Astrocyte of the hippocampus (primary cell): Measurements from ENCODE around the gene SLC48A1.

ENCODE experiments used
- DNase-seq: peaks from one replicate; pipeline ENCODE4 v3.0.0; 2011; ENCODE audit warnings: low read depth, low spot score

Gene SLC48A1

GRCh38 chr12:47773062-47773857, at the start of gene SLC48A1:
TSS of gene SLC48A1 (plus strand) at chr12:47773238. CDS start at chr12:47773305, 67 bp downstream.
- peak; percentile 88 for DNase-seq

- DNase-seq, result no peak
Observed at GRCh38 chr12:47725091-47725772, 47.8 kb upstream of the SLC48A1 start, which contains the start of gene ENDOU. TSS of gene ENDOU (minus strand) at chr12:47725490. CDS start at chr12:47725413, 77 bp downstream.

- peak; percentile 79 for DNase-seq
Observed at GRCh38 chr12:47725893-47726292, 47.1 kb upstream of the SLC48A1 start.

- DNase-seq, result no peak
Observed at GRCh38 chr12:47729233-47729632, 43.8 kb upstream of the SLC48A1 start.

GRCh38 chr12:47730341-47730744, 42.7 kb upstream of the SLC48A1 start:
- no peak for DNase-seq

GRCh38 chr12:47731723-47732122, 41.3 kb upstream of the SLC48A1 start:
- no peak for DNase-seq

GRCh38 chr12:47732504-47732903, 40.5 kb upstream of the SLC48A1 start:
- no peak for DNase-seq

- no peak for DNase-seq
Observed at GRCh38 chr12:47733142-47733541, 39.9 kb upstream of the SLC48A1 start.

GRCh38 chr12:47734725-47735480, 38.1 kb upstream of the SLC48A1 start:
- no peak for DNase-seq

GRCh38 chr12:47735649-47736048, 37.4 kb upstream of the SLC48A1 start:
- no peak for DNase-seq

GRCh38 chr12:47736216-47736615, 36.8 kb upstream of the SLC48A1 start:
- DNase-seq, result no peak

GRCh38 chr12:47736877-47737676, 36.0 kb upstream of the SLC48A1 start:
- peak; percentile 62 for DNase-seq

- no peak for DNase-seq
Observed at GRCh38 chr12:47737936-47738594, 35.0 kb upstream of the SLC48A1 start.

- DNase-seq, result no peak
Observed at GRCh38 chr12:47739297-47739696, 33.7 kb upstream of the SLC48A1 start.

GRCh38 chr12:47739979-47740378, 33.1 kb upstream of the SLC48A1 start:
- no peak for DNase-seq

GRCh38 chr12:47740606-47741339, 32.3 kb upstream of the SLC48A1 start:
- no peak for DNase-seq

GRCh38 chr12:47741340-47741703, 31.7 kb upstream of the SLC48A1 start:
- peak; percentile 87 for DNase-seq

- DNase-seq, result peak; percentile 51
Observed at GRCh38 chr12:47742253-47742825, 30.7 kb upstream of the SLC48A1 start.

- no peak for DNase-seq
Observed at GRCh38 chr12:47743311-47743860, 29.7 kb upstream of the SLC48A1 start.
